D721Med (cell line): ENCODE data around the gene PPP1CA.

Experiments used
- DNase-seq: peaks from one replicate; pipeline ENCODE4 v3.0.0; 2011; ENCODE audit warnings: low spot score; ENCODE audit not compliant: insufficient read length
- FAIRE-seq: peaks from 2 replicates; lab custom pipeline; 2011; peaks lifted over from hg19 to GRCh38; lab: Jason Lieb, UNC
- TF ChIP-seq, protein P1 (sequence below): IDR thresholded peaks from 2 replicates; pipeline ENCODE4 v1.5.1; 2012; ENCODE audit warnings: mild to moderate bottlenecking, control low read depth; ENCODE audit not compliant: insufficient read depth; ENCODE audit errors: missing control alignments

The PPP1CA gene

DNA sequence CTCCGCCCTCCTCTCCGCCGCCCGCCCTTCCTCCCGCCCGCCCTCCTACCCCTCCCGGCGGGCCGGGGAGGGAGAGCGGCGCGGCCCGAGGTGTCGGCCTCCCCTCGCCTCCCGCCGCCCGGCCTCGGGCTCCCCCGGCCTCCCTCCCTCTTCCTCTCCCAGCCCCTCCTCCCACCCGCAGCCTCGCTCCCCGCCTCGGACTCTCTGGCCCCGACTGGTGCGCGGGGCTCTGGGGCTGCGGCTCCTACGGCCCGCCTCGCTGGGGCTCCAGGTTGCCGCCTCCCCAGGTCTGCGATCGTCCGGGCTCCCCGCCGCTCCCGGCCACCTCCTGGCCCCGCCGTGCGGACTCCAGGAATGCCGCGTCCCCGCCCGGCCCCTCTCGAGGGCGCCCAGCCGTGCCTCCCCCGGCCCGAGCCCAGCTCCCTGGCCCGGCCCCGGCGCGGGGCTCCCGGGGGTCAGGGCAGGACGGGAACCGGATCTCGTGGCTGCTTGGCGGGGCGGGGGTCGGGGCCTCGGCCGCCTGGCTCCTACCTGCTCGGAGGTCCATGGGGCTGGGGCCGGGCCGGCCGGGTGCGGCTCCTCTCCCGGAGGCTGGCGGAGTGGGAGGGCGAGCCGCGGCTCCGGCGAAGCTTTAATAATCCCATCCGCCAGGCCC lies 28.5 kb downstream of the PPP1CA start, which contains the start of gene CLCF1:
CLCF1 (minus strand) TSS at position 606 of the 655 bp plus-strand sequence; CDS start at position 547, 59 bp downstream.
- TF ChIP-seq, protein P1, sequence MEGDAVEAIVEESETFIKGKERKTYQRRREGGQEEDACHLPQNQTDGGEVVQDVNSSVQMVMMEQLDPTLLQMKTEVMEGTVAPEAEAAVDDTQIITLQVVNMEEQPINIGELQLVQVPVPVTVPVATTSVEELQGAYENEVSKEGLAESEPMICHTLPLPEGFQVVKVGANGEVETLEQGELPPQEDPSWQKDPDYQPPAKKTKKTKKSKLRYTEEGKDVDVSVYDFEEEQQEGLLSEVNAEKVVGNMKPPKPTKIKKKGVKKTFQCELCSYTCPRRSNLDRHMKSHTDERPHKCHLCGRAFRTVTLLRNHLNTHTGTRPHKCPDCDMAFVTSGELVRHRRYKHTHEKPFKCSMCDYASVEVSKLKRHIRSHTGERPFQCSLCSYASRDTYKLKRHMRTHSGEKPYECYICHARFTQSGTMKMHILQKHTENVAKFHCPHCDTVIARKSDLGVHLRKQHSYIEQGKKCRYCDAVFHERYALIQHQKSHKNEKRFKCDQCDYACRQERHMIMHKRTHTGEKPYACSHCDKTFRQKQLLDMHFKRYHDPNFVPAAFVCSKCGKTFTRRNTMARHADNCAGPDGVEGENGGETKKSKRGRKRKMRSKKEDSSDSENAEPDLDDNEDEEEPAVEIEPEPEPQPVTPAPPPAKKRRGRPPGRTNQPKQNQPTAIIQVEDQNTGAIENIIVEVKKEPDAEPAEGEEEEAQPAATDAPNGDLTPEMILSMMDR, result no peak
- DNase-seq, result peak; percentile 72
- FAIRE-seq, result no peak

DNA sequence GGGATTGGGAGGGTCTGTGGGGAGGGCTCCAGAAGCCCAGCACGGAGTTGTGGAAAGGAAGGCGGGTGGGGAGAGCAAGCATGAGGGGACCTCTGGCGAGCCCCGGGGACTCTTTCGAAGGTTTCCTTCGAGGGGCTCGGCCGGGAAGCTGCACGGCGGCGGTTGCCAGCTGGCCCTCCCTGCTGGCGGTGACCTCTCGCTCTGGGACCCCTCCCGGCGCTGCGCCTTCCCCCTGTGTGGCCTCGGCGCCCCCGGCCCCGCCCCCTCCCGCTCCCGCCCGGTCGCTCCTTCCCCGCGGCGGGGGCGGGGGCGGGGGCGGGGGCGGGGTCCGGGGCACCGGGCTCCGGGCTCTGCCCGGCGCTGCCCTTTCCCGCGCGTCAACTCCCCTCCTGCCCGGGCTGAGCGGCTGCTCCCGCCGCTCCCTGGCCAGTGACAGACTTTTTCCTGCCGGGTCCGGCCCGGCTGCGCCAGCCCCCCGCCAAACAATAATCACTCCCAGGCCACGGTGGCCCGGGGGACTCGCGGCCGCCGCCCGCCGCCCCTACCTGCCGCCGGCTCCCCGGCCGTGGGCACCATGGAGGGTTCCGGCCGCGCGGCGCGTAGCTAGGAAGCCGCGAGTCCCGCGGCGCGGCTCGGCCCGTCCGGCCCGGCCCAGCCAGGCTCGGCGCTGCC lies 29.2 kb downstream of the PPP1CA start:
- TF ChIP-seq, protein P1, result no peak
- FAIRE-seq, result no peak

DNA sequence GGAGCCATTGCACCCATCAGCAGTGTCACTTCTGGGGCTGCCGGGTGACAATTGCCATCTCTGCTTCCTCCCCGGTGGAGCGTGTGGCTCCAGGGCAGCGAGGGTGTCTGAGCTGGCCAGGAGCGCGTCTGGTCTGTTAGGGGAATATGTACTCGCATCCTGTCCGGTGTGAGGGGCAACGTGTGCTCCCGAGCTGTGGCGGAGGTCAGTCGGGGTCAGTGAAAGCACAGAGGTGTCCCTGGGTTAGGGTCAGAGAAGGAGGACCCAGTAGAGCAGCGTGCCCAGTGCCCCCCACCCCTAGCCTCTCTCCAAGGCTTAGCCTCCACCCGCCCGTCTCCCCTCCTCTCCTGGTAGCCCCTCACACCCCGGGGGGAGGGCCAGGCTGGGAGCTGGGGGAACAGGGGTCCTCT lies 29.7 kb downstream of the PPP1CA start:
- DNase-seq (no peak), FAIRE-seq (no peak)
- TF ChIP-seq, protein P1, result no peak

More for the DNA sequence above, 29.2 kb downstream of the PPP1CA start:
- DNase-seq, result no peak

DNA sequence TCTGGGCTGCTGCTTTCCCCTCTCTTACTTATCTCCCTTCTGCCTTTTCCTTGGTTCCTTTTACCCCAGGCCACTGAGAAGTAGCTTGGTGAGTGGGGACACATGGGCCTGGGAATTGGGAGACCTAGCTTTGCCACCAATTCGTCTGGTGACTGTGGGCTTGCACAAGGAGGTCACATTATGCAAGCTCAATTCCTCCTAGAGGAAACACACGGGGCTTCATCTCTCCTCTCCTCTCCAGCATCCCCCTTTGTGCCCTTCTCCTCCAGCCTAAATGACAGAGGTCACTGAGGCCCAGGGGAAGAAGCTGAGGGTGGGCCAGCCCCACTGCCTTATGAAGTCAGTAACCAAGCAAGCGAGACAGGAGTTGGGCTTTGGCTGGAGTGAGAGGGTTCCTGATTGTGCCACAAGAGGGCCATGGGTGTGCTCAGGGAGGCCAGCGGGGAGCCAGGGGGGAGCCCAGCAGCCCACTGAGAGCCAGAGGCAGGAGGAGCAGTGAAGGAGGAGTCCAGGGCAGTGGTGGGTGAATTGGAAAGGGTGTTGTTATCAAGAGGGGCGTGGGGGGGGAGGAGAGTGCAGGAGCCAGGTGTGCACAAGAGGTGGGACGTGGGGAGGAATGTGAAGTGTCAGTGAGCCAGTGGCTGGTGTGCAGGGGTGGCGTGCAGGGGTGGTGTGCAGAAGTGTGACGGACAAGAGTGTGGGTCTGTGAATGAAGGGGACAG lies 30.3 kb downstream of the PPP1CA start:
- no peak for FAIRE-seq
- TF ChIP-seq, protein P1, result peak; percentile 9
- no peak for DNase-seq

DNA sequence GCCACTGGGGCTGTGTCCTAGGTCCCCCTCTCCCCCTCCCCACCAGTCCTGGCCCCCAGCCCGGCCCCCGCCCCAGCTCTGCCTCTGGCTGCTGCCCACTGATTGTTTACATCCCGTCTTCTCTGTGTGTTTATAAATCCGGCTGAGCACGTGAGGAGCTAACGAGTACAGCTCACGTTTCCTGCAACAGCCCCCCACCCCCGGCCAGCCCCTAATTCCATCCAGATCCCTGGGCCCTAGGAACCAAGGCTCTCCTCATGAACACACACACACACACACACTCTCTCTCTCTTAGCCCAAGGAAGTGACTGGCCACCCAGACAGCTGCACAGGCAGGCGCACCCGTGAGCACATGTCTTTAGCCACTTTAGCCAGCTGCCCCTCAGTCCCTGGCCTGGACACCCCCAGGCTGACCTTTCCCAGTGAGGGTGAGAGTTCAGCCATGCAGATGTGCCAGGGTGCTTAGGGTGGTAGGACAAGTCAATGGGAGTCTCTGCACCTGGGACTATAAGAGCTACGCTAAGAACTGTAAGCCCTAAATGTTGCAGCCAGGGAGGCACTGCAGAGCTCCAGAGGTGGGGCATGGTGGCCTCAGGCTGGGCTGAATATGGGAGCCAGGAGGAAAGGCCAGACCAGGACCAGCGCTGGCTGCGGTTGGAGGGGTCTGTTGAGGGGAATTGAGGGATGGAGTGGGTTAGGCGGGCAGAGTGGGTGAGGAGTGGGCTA lies 31.1 kb downstream of the PPP1CA start:
- TF ChIP-seq, protein P1, result no peak
- no peak for FAIRE-seq

DNA sequence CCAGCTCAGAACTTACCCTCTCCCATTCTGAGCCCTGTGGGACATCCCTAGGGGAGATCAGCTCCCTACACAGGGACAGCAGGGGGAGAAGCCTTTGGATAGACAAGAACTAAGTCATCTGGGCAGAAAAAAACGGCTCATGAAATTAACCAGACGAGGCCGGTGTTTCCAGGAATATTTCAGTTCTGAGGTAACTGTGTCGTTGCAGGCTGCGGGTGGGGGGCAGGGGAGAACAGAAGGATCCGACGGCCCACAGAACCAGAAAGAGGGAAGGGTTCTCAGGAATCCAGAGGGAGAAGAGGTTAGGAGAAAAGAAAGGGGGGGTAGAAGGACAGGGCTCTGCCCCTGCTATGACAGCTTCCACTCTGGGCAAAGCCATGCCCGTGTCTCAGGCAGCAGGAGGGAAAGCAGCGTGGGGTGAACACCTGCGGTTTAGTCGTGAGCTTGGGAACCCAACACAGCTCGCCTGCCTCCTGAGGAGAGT lies 31.8 kb downstream of the PPP1CA start:
- DNase-seq (no peak), FAIRE-seq (no peak)
- TF ChIP-seq, protein P1, result no peak

More for the DNA sequence above, 31.1 kb downstream of the PPP1CA start:
- no peak for DNase-seq
